ENCODE results near the gene GUCA2A. TPM values are rescaled to one million over a fixed set of nuclear protein-coding genes. Genes with fewer than 3 reads are reported as not detected.
A peak's percentile ranks its signal among the peaks of the same experiment; 100 is the strongest.

GUCA2A gene
- total and polyA plus RNA-seq, 2 of the 8 experiments (the other 6 are each of a cell fraction or from before 2014, with no cell fraction given): not detected

DNA sequence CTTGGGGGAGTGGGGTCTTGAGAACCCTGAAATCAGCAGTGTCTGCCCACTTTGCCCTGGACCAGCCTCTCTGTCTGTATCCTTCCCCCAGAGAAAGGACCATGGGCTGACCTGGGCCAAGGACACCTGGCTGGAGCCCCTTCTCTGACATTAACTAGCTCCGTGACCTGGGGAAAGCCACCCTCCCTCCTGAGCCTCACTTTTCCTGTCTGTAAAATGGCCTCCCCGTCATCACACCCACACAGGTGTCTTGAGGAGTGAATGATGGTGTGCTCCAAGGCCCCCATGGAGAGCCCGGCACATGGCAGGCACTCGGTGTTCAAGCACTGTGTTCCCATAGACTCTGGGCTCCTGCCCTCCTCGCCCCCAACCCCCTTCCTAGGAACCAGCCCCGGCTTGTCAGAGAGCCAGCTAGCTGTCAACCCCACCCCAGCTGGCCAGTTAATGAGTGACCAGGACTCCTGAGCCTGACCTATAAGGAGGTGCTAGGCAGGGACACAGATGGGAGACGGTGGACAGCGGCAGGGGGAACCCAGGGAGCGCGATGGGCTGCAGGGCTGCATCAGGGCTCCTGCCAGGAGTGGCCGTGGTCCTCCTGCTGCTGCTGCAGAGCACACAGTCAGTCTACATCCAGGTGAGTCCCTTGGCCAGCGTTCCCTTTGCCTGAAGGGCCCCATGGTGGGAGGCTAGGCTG is 11.5 kb downstream of the GUCA2A start, which contains the start of gene GUCA2B:
TSS of gene GUCA2B (plus strand) at position 504 of the 694 bp plus-strand sequence. CDS start at position 545, 41 bp downstream.
- POLR2A ChIA-PET (ENCODE audit: partially characterized antibody): interaction anchor here (1.2 kb wide), 1 partner anchor 698 kb away, joined by 3 read pairs; no protein-coding TSS in a partner anchor
- TF ChIP-seq RFX5 (IDR thresholded peaks at IDR 0.05; ENCODE audit: borderline replicate concordance, low read depth, low read length): no peak
- no peak for TF ChIP-seq TAF7 (optimal IDR thresholded peaks at IDR 0.05; ENCODE audit: borderline replicate concordance, low read depth, low read length)
- no peak for TF ChIP-seq BCL11A (IDR thresholded peaks at IDR 0.05; ENCODE audit: low read depth in 2 of 2, low read length in 2 of 2)
- TF ChIP-seq CEBPB (IDR thresholded peaks at IDR 0.05; ENCODE audit: low read depth, low read length): no peak
- TF ChIP-seq, protein P1, sequence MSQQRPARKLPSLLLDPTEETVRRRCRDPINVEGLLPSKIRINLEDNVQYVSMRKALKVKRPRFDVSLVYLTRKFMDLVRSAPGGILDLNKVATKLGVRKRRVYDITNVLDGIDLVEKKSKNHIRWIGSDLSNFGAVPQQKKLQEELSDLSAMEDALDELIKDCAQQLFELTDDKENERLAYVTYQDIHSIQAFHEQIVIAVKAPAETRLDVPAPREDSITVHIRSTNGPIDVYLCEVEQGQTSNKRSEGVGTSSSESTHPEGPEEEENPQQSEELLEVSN (IDR thresholded peaks at IDR 0.05): no peak
- TF ChIP-seq POLR2A (IDR thresholded peaks at IDR 0.05; ENCODE audit: control extremely low read depth in 1 of 2, low read depth in 2 of 2, low read length in 2 of 2): no peak
- no peak for TF ChIP-seq CHD2 (IDR thresholded peaks at IDR 0.05; ENCODE audit: low read length)
- TF ChIP-seq JUND (IDR thresholded peaks at IDR 0.05; ENCODE audit: low read length): no peak
- TF ChIP-seq EZH2 (IDR thresholded peaks at IDR 0.05; ENCODE audit: low read depth, low read length, severe bottlenecking): no peak
- TF ChIP-seq ZNF274 (IDR thresholded peaks at IDR 0.05; ENCODE audit: borderline replicate concordance, extremely low read depth, low read length): no peak
- TF ChIP-seq GTF2F1 (IDR thresholded peaks at IDR 0.05; ENCODE audit: borderline replicate concordance, low read depth, low read length): no peak
- no peak for TF ChIP-seq SAP30 (IDR thresholded peaks at IDR 0.05; ENCODE audit: insufficient read depth, insufficient replicate concordance, low read length)
- no peak for TF ChIP-seq CBX8 (IDR thresholded peaks at IDR 0.05; ENCODE audit: borderline replicate concordance, low read depth, low read length)

More for the DNA sequence above, 11.5 kb downstream of the GUCA2A start, which contains the start of gene GUCA2B:
- Histone ChIP-seq H3K4me1 (replicated peaks in 1 of 4; ENCODE audit: control insufficient read depth in 3 of 4, insufficient read depth in 4 of 4, low read length in 3 of 4) (no peaks in the 10 kb centered on the region), H3K56ac (replicated peaks; ENCODE audit: insufficient read length, low read depth, low read length) (no peak within 1 kb of the TSS), H3K18ac (ENCODE audit: extremely low read depth, low read length) (no peak within 1 kb of the TSS), H2AFZ (ENCODE audit: low read length) (no peak within 1 kb of the TSS), H2BK15ac (ENCODE audit: low read length) (no peak within 1 kb of the TSS), H4K5ac (ENCODE audit: insufficient read length, low read depth, low read length) (no peak within 1 kb of the TSS), H4K8ac (ENCODE audit: extremely low read depth, insufficient read depth, low read length) (peak within 1 kb of the TSS; percentile 66; the same call in 1 of the 2 replicates), H3K23me2 (ENCODE audit: low read depth, low read length) (no peaks in the 10 kb centered on the region), H3K4me2 (ENCODE audit: insufficient read depth in 1 of 2, low read depth in 2 of 2, low read length in 2 of 2) (no peak within 1 kb of the TSS), H3K79me1 (ENCODE audit: low read depth, low read length) (no peaks in the 10 kb centered on the region), H2BK120ac (replicated peaks; ENCODE audit: low read depth, low read length) (no peak within 1 kb of the TSS), H3K36me3 (ENCODE audit: control insufficient read depth in 2 of 4, insufficient read depth in 4 of 4, low read length in 3 of 4) (no peaks in the 10 kb centered on the region), H4K91ac (replicated peaks; ENCODE audit: insufficient read length, low read length) (no peak within 1 kb of the TSS), H3K27ac (ENCODE audit: low read depth, low read length) (no peak within 1 kb of the TSS), H2BK20ac (ENCODE audit: low read length) (no peak within 1 kb of the TSS), H3K23ac (ENCODE audit: insufficient read length) (no peak within 1 kb of the TSS), H3K4ac (replicated peaks; ENCODE audit: insufficient read length, low read depth, low read length) (no peak within 1 kb of the TSS), H3K14ac (ENCODE audit: insufficient read length) (no peak within 1 kb of the TSS), H3K27me3 (replicated peaks in 1 of 4; ENCODE audit: control insufficient read depth in 3 of 4, extremely low read depth in 1 of 4, insufficient read depth in 3 of 4, low read length in 3 of 4) (no peaks in the 10 kb centered on the region), H4K20me1 (replicated peaks in 1 of 2; ENCODE audit: control insufficient read depth in 1 of 2, insufficient read depth in 2 of 2, low read length in 2 of 2) (no peaks in the 10 kb centered on the region), H2BK5ac (ENCODE audit: low read depth, low read length) (no peak within 1 kb of the TSS), H3K4me3 (ENCODE audit: extremely low read depth in 1 of 4, insufficient read depth in 2 of 4, low read depth in 3 of 4, low read length in 4 of 4) (no peak within 1 kb of the TSS), H3K9me3 (ENCODE audit: insufficient read depth in 2 of 2, low read depth in 1 of 2, low read length in 1 of 2) (no peaks in the 10 kb centered on the region), H3K79me2 (ENCODE audit: control insufficient read depth in 1 of 2, insufficient read depth in 2 of 2, low read length in 2 of 2) (no peaks in the 10 kb centered on the region), H3K9ac (replicated peaks in 1 of 4; ENCODE audit: extremely low read depth in 1 of 4, low read depth in 3 of 4, low read length in 3 of 4) (no peak within 1 kb of the TSS; a peak in 1 of 7 replicates), H2BK12ac (ENCODE audit: low read depth, low read length) (no peak within 1 kb of the TSS), H2AK5ac (ENCODE audit: low read depth, low read length) (no peak within 1 kb of the TSS)
- 85% methylated on average over 10 of the region's 12 CpGs; no CpG with 5 or more reads in 1 of the 2 experiments for WGBS, 2 experiments (ENCODE audit: extremely low coverage in 1 of 2, insufficient coverage in 1 of 2, insufficient read length in 1 of 2, insufficient replicate concordance in 2 of 2, low coverage in 1 of 2, low lambda C conversion rate in 2 of 2, missing lambda C conversion rate in 1 of 2)
- no peak for FAIRE-seq
- CTCF ChIA-PET (ENCODE audit: partially characterized antibody): interaction anchor here (0.6 to 7.8 kb wide), 3 partner anchors 18 to 233 kb away, joined by 3 to 77 read pairs (median 6); no protein-coding TSS in a partner anchor
- no peak for DNase-seq (ENCODE audit: low read depth in 1 of 2, low spot score in 2 of 2)

Data from H1 (cell line).